Measurements from ENCODE around the gene SHCBP1.

DNA sequence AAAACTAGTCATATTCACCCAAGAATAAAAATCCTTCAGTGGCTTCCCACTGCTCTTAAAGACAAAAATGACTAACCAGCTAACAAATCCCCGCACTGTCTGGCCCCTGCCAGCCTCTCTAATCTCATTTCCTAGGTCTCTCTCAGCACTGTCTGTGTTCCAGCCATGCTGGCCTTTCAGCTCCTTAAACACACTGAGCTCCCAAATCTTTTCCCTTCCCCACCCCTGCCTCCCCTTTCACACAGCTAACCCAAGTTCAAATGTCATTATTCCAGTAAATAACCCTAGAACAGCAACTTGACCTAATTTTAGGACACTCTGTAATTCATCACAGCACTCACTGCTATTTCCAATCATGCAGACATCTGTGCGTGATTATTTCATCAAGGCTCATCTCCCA is 7.8 kb downstream of the SHCBP1 start:
- TF ChIP-seq POLR2A (IDR thresholded peaks at IDR 0.05), result no peak
- TF ChIP-seq, protein P1, sequence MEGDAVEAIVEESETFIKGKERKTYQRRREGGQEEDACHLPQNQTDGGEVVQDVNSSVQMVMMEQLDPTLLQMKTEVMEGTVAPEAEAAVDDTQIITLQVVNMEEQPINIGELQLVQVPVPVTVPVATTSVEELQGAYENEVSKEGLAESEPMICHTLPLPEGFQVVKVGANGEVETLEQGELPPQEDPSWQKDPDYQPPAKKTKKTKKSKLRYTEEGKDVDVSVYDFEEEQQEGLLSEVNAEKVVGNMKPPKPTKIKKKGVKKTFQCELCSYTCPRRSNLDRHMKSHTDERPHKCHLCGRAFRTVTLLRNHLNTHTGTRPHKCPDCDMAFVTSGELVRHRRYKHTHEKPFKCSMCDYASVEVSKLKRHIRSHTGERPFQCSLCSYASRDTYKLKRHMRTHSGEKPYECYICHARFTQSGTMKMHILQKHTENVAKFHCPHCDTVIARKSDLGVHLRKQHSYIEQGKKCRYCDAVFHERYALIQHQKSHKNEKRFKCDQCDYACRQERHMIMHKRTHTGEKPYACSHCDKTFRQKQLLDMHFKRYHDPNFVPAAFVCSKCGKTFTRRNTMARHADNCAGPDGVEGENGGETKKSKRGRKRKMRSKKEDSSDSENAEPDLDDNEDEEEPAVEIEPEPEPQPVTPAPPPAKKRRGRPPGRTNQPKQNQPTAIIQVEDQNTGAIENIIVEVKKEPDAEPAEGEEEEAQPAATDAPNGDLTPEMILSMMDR (IDR thresholded peaks at IDR 0.05), result no peak
- no peak for TF ChIP-seq POLR2AphosphoS5 (IDR thresholded peaks at IDR 0.05)
- TF ChIP-seq EP300 (IDR thresholded peaks at IDR 0.05), result no peak

All from suprapubic skin (tissue), 4 donors.